ENCODE measurements around the gene DNAH3.

DNA sequence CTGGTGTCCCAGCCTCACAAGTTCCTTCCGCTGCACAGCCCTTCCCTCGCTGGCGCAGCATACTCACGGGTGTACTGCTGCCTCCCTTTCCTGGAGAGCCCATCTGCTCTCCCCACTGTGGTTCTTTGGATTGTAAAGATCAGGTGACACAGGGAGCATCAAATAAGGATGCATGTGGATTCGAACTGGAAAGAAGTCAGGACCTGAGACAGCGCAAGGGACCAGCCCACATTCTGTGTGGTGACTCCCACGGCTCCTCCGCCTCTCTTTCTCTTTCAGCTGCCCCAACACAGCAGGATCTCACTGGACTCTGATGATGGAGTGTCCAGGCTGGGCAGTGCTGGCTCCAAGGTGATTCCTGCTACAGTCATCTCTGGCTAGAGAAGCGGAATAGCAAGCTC lies 15.9 kb upstream of the DNAH3 start:
- no peak for TF ChIP-seq FOXM1 (CRISPR knock-in tag; IDR thresholded peaks at IDR 0.05)
- no peak for TF ChIP-seq ZFP36 (IDR thresholded peaks at IDR 0.05; ENCODE audit: borderline replicate concordance, low read depth, low read length, partially characterized antibody)
- TF ChIP-seq SALL2 (CRISPR knock-in tag; IDR thresholded peaks at IDR 0.05), result no peak
- TF ChIP-seq CTCF (CRISPR knock-in tag; IDR thresholded peaks at IDR 0.05), result no peak
- no peak for TF ChIP-seq ZNF180 (CRISPR knock-in tag; IDR thresholded peaks at IDR 0.05; ENCODE audit: borderline replicate concordance, low read depth)
- TF ChIP-seq MAFK (conservative IDR thresholded peaks at IDR 0.05 in 1 of 2, IDR thresholded peaks at IDR 0.05 in 1 of 2; ENCODE audit: low read length in 2 of 2), result no peak
- no peak for TF ChIP-seq ZNF646 (CRISPR knock-in tag; IDR thresholded peaks at IDR 0.05)
- no peak for TF ChIP-seq MXI1 (IDR thresholded peaks at IDR 0.05; ENCODE audit: borderline replicate concordance, low read depth, low read length)
- TF ChIP-seq, protein P1, sequence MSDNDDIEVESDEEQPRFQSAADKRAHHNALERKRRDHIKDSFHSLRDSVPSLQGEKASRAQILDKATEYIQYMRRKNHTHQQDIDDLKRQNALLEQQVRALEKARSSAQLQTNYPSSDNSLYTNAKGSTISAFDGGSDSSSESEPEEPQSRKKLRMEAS (IDR thresholded peaks at IDR 0.05), result no peak
- no peak for TF ChIP-seq ZNF138 (CRISPR knock-in tag; IDR thresholded peaks at IDR 0.05; ENCODE audit: low read depth)
- no peak for TF ChIP-seq AHR (CRISPR knock-in tag; IDR thresholded peaks at IDR 0.05)
- no peak for TF ChIP-seq POLR2G (IDR thresholded peaks at IDR 0.05; ENCODE audit: low read depth, low read length)

Measured in HepG2 (cell line).